NCI-H146 treated with DMSO at 0.1 percent for 48 hours (cell line): Measurements from ENCODE around the gene FHIT.
"Not testable (repeated sequence)": the region's sequence is repeated elsewhere in the genome, so short reads cannot be mapped to it uniquely, and the experiment has no call there.

Experiments used
- DNase-seq: peaks from one replicate; lab custom pipeline; 2025; ENCODE audit not compliant: unreplicated experiment; lab: John Stamatoyannopoulos, UW

Gene FHIT

DNA sequence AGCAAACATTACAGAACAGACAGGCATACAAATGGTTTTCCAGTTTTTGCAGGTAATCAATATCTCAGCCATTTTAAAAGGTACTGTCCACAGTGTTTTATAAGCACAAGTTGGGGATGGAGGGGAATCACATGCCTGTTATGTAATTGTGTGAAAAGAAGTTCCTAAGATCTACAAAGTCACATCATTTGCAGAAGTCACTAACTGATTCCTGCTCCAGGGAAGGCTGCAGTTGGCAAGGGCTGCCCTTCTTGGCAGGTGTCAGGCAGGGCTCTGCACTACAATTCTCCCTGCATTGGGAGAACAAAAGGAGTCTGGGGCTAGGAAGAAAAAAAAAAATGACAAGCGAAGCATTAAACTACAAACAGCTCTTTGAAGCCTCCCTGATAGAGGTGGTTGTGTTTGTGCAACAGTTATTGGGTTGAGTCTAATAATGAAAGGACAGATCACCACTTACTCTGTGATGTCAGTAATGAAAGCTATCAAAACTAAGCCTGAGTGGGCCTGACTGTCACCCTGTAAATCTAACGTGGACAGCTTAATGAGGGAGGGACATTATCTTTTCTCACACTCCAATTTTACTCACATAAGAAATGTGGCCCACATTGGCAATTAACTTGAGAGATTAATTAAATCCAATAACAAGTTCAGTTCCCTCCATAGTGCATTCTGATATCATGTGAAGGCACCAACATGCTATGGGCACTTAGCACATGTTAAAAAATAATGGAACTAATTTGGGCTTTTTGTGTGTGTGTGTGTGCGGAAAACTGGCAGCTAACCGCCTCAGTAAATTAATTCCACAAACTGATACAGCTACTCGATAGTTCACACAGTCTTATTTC, 242.9 kb downstream of the FHIT start:
- DNase-seq, result peak; percentile 49

DNA sequence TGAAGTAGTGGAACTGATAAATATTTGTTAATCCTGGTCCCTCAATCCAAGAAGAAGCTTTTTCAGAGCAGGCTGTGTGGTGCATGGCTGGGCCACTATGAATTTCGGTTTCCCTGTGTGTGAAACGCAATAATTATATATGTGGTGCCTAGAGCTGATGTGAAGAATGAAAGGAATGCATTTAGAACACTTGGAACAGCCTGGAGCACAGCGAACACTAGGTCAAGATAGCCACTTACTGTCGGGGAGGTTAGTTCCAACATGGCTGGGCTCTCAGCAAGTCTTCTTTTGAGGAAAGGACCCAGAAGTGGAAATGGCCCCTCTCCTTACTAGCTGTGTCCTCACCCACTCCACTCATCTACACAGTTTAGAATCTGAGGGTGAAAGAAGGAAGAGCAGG, 245.7 kb downstream of the FHIT start:
- DNase-seq, result no peak

DNA sequence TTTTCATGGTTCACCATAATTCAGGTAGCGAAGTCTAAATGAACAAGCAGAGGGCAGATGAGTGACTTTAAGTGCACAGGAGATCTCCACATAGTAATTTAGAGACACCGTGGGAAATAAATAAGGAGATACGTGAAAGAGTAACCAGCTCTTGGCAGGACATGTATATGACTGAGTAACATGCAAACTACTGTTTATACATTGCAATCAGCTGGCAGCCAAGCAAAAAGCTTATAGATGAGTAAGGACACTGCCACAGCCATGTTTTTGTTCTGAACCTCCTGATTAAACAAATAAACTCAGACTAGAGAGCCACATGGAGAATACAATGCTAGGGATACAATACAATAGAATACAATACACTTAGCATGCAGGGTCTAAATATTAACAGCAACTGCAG, 252.4 kb downstream of the FHIT start:
- peak; percentile 20 for DNase-seq

DNA sequence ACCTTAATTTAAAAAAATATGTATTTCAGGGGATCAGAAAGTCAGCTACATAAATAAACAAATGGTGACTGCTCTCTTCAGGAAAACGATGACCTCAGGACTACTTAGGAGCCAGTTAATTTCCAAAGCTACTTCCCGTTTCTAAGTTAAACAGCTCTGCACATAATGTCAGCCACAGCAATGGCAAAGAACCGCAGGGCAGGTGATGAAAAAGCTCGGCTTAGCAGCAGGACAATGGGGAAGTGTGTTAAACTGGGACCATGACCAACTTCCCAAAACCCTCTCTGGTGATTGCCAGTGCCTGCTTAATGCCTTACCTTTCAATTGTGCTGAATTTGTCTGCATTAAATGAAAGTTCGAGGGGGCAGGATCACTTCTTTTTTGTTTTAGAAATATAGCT, 258.9 kb downstream of the FHIT start:
- no peak for DNase-seq

DNA sequence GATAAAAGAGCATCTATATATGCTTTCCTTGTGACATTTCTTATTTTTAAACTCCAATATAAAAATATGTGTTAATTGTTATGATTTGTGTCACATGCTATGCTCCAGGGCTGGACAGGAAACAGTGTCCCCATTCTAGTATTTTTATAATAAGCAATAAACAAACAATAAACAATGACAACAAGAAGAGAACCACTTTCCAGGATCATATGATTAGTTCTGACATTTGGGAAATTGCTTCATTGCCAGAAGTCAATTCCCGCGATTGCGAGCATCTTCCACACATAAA, 260.9 kb downstream of the FHIT start:
- no peak for DNase-seq

DNA sequence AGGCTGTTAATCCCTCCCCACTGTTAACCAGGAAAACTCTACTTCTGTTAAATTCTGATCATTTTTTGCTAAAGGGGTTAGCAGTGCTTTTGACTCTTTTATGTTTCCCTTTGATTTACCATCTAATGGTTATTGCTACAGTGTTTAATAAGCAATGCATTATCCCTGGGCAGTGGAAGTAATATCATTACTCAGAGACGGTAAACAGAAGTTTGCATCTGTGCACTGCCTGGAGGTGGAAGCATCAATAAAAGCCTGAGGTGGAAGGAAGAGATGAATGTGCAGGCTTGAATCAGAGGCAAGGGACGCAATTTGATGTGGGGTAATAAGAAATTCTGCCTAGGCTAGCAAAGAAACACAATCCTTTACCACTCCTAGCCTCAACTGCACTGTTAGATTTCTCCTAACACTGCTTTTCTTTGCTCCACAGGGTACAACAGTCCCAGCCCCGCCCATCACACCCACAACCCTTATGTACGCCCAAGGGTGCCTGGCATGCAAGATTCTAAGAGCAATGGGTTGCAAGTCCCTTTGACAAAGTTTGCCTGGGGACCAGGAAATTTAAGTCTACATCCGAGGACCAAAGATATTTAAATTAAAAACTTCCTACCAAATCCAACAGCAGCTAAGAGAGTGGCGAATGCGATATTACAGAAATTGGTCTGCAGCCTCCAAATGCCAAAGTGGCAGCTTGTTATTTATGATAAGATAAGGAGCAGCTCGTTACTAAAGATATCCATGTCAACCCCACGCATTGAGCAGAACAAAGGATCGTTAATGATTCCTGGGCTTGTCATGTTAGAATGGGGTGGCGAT, 261.4 kb downstream of the FHIT start:
- no peak for DNase-seq

DNA sequence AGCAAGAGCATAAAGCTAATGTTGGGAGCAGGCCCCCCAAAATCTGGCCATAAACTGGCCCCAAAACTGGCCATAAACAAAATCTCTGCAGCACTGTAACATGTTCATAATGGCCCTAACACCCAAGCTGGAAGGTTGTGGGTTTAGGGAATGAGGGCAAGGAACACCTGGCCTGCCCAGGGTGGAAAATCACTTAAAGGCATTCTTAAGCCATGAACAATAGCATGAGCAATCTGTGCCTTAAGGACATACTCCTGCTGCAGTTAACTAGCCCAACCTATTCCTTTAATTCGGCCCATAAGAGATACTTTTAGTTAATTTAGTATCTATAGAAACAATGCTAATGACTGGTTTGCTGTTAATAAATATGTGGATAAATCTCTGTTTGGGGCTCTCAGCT, 264.1 kb downstream of the FHIT start:
- DNase-seq, result not testable (repeated sequence)

DNA sequence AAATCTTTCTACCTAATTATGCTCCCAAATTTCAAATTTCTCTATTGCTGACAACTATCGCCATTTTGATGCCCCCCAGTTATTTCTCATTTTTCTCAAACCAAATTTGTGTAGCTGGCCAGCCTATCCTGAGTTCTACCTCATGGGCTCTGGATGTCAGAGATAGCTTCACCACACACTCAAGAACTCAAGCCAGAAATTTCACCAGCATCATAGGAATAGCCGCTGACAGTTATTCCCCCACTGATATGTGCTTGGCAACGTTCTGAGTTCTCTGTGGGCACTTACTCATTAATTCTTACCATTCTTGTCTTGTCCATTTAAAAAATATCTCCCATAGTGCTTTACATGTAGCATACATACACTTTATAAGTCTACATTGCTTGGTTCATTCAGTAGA, 264.7 kb downstream of the FHIT start:
- DNase-seq, result no peak

DNA sequence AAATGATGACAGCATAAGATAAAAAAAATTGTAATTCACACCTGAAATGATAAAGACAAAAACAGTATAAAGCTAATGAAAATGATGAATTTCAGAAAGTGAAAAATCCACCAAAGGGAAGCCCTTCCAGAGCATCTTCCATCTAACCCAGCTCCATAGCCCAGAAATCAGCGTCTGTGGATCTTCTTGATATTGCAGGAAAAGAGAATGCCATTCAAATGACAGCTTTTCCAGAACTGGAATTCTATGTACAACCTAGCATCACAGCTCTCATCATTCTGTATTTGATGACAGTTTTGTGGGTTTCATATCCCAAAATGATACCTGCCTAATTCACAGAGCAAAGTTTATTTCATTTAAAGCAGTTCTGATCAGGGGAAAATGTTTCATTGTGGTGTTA, 267.3 kb downstream of the FHIT start:
- DNase-seq, result no peak

DNA sequence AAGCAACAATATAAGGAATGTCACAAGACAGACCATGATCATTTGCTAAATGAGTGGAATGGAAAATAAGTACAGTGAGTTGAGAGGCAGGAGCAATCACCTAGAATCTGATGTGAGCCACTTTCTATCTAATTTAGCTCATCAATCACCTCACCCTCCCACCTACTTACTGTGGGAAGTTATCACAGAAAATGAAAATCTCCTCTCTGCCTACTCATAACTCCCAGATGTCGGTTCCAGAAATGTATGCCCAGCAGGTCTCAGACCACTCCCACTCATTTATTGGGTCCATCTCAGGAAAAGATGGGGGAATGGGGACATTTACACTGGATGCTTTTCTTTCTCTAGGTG, 270.9 kb downstream of the FHIT start:
- no peak for DNase-seq

DNA sequence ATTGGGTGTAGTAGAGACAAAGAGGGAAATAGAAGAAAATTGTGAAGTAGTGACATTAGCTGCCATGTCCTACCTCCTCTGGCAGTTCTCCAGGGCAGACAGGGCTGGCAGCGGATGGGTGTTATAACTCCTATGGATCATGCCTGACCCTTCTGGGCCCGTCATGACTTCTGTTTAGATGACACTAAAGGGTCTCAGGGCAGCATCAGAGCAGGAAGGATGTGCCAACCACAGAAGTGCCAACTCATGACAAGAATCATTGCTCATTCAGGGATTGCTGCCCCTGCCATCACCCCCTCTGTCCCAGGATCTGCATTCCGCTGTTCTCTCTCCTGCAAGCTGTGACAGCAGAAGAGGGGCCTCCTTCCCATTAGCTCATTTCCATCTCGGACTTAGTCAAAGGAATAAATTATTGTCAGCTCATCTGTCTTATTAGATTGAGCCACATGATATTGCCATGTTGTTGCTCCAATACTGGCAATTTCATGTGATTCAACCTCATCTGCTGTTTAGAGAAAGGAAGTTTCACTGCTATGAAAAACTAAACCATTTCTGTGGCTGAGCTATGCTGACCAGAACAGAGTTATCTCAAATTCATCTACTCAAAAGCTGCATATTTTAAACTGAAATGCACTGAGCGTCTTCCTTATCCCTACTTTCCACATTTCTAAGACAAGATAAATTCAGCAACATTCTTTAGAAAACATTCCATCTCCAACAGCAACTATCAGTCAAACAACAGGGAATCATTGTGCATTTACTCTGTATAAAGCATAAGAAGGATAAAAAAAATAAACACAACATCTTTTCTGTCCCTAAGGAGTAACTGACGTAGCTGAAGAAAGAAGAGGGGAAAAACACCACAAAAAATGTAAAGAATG, 271.6 kb downstream of the FHIT start:
- no peak for DNase-seq

DNA sequence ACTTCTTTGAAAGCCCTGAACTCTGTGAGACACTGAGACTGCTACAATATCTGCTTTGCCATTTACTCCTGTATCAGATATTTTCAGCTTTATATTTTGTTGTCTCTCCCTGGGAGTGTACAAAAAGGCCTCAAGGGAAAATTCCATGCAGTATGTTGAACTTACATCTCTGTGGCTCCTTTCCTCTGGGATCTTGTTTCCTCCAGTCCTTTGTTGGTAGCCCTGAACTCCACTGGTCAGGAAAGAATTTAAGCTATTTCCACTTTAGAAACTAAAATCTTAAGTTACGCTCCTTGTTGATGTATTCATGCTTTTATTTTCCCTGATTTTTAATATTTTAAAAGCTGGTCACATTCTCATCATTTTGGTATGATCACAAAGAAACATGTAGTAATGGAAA, 277.9 kb downstream of the FHIT start:
- no peak for DNase-seq

DNA sequence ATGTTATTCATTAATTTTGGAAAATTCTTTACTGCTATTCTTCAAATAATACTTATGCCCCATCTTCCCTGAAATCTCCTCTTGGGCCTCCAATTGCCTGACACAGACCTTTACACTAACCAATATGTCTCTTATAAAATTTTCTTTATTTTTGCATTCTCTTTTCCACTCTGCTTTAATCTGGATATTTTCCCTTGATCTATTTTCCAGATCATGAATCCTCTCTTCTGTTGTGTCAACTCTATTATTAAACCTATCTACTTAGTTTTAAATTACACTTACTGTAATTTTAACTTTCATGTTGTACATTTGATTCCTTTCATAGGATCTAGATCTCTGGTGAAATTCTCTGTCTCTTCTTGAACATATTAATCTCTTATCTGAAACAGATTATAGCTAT, 278.7 kb downstream of the FHIT start:
- no peak for DNase-seq

DNA sequence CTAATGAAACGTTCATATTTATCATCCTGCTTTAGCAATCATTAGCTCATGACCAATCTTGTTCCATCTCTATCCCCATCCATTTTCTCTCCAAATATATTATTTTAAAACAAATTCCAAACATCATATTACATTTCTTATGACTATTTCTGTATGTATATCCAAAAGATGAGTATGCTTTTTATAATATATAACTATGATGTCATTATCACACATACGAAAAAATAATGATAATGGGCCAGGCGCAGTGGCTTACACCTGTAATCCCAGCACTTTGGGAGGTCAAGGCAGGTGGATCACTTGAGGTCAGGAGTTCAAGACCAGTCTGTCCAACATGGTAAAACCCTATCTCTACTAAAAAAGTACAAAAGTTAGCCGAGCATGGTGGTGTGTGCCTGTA, 280.4 kb downstream of the FHIT start:
- no peak for DNase-seq

DNA sequence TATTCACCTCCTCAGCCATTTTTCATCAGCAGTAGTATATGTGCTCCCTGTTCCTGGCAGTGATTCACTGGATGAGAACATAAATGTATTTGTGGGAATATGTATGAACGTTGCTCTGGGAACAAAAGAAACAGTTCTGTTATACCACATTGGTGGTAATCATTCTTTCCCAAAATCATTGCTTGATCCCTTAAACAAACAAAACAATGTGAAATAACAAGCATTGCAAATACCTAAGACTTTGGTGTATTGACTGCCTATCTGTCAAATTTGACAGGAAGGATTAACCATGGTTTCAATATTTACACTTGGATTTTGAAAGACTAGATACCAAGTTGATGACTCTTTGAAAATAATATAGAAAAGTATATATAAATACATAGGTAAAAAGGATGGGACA, 284.1 kb downstream of the FHIT start:
- no peak for DNase-seq

DNA sequence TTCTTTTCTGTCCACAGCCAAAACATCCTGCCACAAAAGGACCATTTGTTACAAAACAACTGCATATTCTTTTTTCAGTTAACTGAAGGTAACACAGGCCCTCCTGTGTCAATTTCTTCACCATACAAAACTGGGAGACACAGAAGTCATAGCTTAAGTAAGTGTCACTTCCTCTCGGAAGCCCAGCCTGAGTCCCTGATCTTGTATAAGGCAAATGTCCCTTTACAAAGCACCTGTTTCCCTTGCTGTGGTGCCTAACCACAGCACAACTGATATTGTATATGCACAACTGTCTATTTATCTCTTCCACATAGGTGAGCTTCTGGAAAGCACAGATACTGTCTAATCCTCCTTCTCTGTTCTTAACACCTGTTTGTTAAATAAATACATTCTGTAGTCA, 293.7 kb downstream of the FHIT start:
- no peak for DNase-seq

DNA sequence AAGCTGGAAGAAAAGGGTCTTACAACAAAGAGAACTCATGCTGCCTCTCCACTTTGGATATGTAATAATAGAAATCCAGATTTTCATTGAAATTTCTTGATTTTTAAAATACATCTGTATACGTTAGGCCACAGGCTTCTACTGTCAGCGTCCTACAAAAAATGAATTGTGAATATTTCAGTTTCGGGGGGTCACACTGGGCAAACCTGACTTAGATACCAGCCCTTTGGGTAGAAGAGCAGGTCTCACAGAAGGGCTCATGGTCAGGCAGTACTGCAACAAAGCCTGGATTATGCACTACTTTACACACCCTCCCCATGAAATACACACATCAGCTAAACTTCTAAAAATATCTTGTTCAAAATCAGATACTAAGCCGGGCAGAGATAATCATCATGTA, 294.5 kb downstream of the FHIT start:
- no peak for DNase-seq

DNA sequence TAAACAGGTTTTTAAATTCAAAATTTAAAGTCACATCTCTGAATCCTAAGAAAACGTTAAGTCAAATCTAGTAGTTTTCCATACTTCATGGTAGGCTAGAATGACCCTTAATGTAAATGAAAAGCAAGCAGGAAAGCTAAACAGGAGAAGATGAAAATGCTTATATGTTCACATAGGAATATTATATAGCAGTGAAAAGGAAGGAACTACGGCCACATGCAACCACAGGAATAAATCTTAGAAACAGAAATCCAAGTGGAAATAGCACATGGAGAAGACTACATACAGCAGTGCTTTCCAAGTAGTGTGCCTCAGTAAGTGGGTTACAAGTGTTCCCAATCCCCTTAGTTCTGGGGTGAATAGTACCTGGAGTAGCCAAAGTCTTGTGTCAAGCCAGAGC, 296.2 kb downstream of the FHIT start:
- DNase-seq, result no peak

DNA sequence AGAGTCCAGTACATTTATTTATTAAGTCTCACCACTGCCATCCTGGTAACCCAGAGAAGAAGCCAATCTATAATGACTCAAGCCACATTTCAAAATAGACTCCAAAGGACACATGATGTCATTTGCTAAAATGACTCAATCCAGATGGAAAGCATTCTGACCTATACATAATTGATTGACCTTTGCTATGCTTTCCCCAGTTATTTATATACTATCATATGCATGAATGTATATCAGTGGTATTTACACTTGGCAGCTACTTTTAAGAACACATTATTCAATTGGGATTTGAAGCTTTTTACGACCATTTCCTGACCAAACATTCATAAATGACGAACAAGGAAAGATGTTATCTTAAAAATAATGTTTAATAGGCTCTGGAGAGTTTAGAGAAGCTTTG, 297.2 kb downstream of the FHIT start:
- no peak for DNase-seq

DNA sequence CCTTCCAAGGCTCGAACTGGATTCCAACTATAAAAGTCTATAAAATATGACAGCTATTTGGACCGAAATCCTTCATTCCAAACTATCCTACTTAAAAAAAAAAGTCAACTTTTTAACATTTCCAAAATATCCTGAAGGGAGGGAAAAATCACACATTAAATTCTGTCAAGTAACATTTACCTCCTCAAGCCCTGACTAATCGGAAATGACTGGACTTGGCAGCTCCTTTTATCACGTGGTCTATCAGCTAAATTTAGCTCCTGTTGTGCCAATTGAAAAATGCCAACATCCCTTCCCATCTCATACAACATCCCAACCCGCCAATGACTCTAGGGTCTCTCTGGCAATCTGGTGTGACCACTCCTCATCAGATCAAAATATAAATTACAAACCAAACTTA, 297.9 kb downstream of the FHIT start:
- no peak for DNase-seq

DNA sequence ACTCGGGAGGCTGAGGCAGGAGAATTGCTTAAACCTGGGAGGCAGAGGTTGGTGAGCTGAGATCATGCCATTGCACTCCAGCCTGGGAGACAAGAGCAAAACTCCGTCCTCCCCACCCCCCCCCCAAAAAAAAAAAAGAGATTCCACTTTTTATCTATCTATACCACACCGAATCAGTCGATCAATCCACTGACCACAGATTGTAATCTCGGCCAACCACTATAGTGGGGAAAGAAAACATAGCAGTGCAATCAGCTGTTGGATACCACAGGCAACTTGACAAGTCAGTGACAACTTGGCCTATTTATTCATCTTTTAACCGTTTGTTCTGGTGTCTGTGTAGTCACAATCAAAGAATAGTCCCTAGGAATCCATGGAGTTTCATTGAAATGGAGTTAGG, 299.2 kb downstream of the FHIT start:
- DNase-seq, result no peak

DNA sequence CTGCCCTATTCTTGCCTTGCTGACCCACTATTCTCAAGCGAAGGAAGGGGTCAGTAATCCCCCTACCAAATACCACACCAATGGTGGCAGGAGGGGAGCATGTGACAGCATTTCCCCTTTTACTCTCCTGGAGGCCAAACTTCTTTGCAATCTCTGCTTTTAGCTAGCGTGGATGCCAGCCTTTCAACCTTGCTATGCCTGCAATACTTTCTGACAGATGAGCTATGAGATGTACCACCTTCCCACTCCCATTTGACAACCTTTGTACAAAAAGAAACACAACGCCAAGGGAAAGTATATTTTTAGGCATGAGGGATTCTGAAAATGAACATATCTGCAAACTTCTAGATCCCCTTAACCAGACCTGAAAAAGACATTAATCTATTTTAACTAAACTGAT, 302.1 kb downstream of the FHIT start:
- no peak for DNase-seq
